HCT116 (cell line): ENCODE data around the gene TWIST2. TPM values are rescaled to one million over a fixed set of nuclear protein-coding genes. Genes with fewer than 3 reads are reported as not detected.

Source experiments
- ATAC-seq: fragments of 200-7000 bp; cut with Tn5 transposase; 2 replicates; pipeline ENCODE4 v1.9.1; 2020; ENCODE audit warnings: mild to moderate bottlenecking, moderate library complexity
- BruUV-seq: library from RNA; stranded (reverse); fragments of 400-500 nt; replicated peaks from 2 replicates; lab custom pipeline; 2021; lab: Mats Ljungman, UMichigan
- CTCF ChIA-PET: fragments of 300-600 bp; sonication (Branson Sonifier 250); formaldehyde crosslinking; loops from one replicate; lab custom pipeline; 2021; ENCODE audit warnings: antibody characterized with exemption; lab: Charles Lee
- POLR2A ChIA-PET: fragments of 300-600, 350-600 bp; sonication (Branson Sonifier 250); formaldehyde crosslinking; loops from one replicate; lab custom pipeline; 2021; ENCODE audit warnings: antibody characterized with exemption; lab: Charles Lee
- RAD21 ChIA-PET, 2 experiments: fragments of 300-600 bp; sonication (Branson Sonifier 250); formaldehyde crosslinking; loops; one replicate each; lab custom pipeline; 2023; ENCODE audit warnings: low total read pairs in 2 of 2; ENCODE audit not compliant: uncharacterized antibody in 2 of 2, unreplicated experiment in 2 of 2, low non-redundant PET in 1 of 2; lab: Charles Lee
- DNase-seq: peaks from one replicate; pipeline ENCODE4 v3.0.0-alpha.2; 2010; ENCODE audit warnings: low read depth, low spot score
- H2AFZ ChIP-seq: fragments of 200-600 bp; shearing (Covaris generic), sonication (generic); 2 replicates; pipeline ENCODE4 v1.6.1; 2017; ENCODE audit warnings: low read depth, mixed run types, mixed read lengths, antibody characterized with exemption, low read length; ENCODE audit not compliant: poor library complexity, severe bottlenecking
- H3K27ac ChIP-seq: 2 replicates; pipeline ENCODE4 v1.5.1; 2012; ENCODE audit warnings: low read depth, low read length
- H3K27me3 ChIP-seq: fragments of 200-600 bp; sonication (generic); 2 replicates; pipeline ENCODE4 v1.6.1; 2016; ENCODE audit warnings: mixed run types, low read length, mixed read lengths; ENCODE audit not compliant: insufficient read depth
- H3K36me3 ChIP-seq, 2 experiments: fragments of 200-500 bp in 1 of 2; fragments of 200-600 bp in 1 of 2; sonication (Bioruptor generic) in 1 of 2; sonication (generic) in 1 of 2; 2 replicates each; pipeline versions ENCODE4 v1.5.1 to v1.6.1; 2014 to 2016; ENCODE audit warnings: low read length in 2 of 2, inconsistent platforms in 1 of 2, mixed read lengths in 1 of 2, mixed run types in 1 of 2; ENCODE audit not compliant: insufficient read depth in 2 of 2, control insufficient read depth in 1 of 2
- H3K4me1 ChIP-seq, 2 experiments: fragments of 200-600 bp in 1 of 2; sonication (generic) in 1 of 2; 2 replicates each; pipeline versions ENCODE4 v1.5.1 to v1.6.1; 2012 to 2017; ENCODE audit warnings: low read length in 2 of 2, inconsistent platforms in 1 of 2, mild to moderate bottlenecking in 1 of 2, mixed read lengths in 1 of 2, mixed run types in 1 of 2, moderate library complexity in 1 of 2; ENCODE audit not compliant: insufficient read depth in 2 of 2, control insufficient read depth in 1 of 2
- H3K4me2 ChIP-seq: fragments of 200-600 bp; sonication (generic); 2 replicates; pipeline ENCODE4 v1.6.1; 2017; ENCODE audit warnings: mixed run types, low read length, mixed read lengths
- H3K4me3 ChIP-seq, 2 experiments: fragments of 200-600 bp in 1 of 2; sonication (generic) in 1 of 2; replicated peaks in 1 of 2; 2 replicates each; pipeline ENCODE4 v1.5.1; 2011 to 2016; ENCODE audit warnings: low read length in 2 of 2, control low read depth in 1 of 2, low read depth in 1 of 2, mild to moderate bottlenecking in 1 of 2, mixed read lengths in 1 of 2, mixed run types in 1 of 2
- H3K79me2 ChIP-seq: fragments of 200-600 bp; sonication (generic); 2 replicates; pipeline ENCODE4 v1.6.1; 2017; ENCODE audit warnings: mild to moderate bottlenecking, mixed run types, low read length, moderate library complexity, mixed read lengths; ENCODE audit not compliant: insufficient read depth
- H3K9ac ChIP-seq: fragments of 200-600 bp; sonication (generic); 2 replicates; pipeline ENCODE4 v1.6.1; 2016; ENCODE audit warnings: low read length, mixed read lengths
- H3K9me2 ChIP-seq: fragments of 200-600 bp; sonication (generic), shearing (Covaris generic); 2 replicates; pipeline ENCODE4 v1.6.1; 2017; ENCODE audit warnings: mixed run types, mild to moderate bottlenecking, moderate library complexity; ENCODE audit not compliant: insufficient read depth
- H3K9me3 ChIP-seq, 2 experiments: fragments of 200-500 bp in 1 of 2; fragments of 200-600 bp in 1 of 2; sonication (Bioruptor generic) in 1 of 2; sonication (generic) in 1 of 2; 2 replicates each; pipeline ENCODE4 v1.6.1; 2014 to 2017; ENCODE audit warnings: low read length in 2 of 2, mixed read lengths in 2 of 2, inconsistent platforms in 1 of 2, low read depth in 1 of 2, mild to moderate bottlenecking in 1 of 2, mixed run types in 1 of 2, moderate library complexity in 1 of 2; ENCODE audit not compliant: control insufficient read depth in 1 of 2, insufficient read depth in 1 of 2
- H4K20me1 ChIP-seq: fragments of 200-600 bp; sonication (generic), shearing (Covaris generic); 2 replicates; pipeline ENCODE4 v1.6.1; 2017; ENCODE audit warnings: mixed run types, mild to moderate bottlenecking, moderate library complexity; ENCODE audit not compliant: insufficient read depth
- CBX3 ChIP-seq: IDR thresholded peaks from 2 replicates; pipeline ENCODE4 v1.6.1; 2012; ENCODE audit warnings: low read depth
- CEBPB ChIP-seq: IDR thresholded peaks from 2 replicates; pipeline ENCODE4 v1.6.1; 2012; ENCODE audit warnings: low read depth
- EGR1 ChIP-seq: IDR thresholded peaks from 2 replicates; pipeline ENCODE4 v1.6.1; 2012; ENCODE audit warnings: low read depth
- ELF1 ChIP-seq: IDR thresholded peaks from 2 replicates; pipeline ENCODE4 v1.6.1; 2012; ENCODE audit warnings: low read depth, borderline replicate concordance
- FOSL1 ChIP-seq: IDR thresholded peaks from 2 replicates; pipeline ENCODE4 v1.6.1; 2012; ENCODE audit warnings: low read depth
- RAD21 ChIP-seq: IDR thresholded peaks from 2 replicates; pipeline ENCODE4 v1.6.1; 2012; ENCODE audit warnings: low read depth, mild to moderate bottlenecking
- SP1 ChIP-seq: IDR thresholded peaks from 2 replicates; pipeline ENCODE4 v1.6.1; 2012; ENCODE audit warnings: low read depth
- TCF7L2 ChIP-seq: IDR thresholded peaks from 2 replicates; pipeline ENCODE4 v1.7.0; 2011; ENCODE audit warnings: borderline replicate concordance, inconsistent platforms; ENCODE audit not compliant: insufficient read depth, insufficient read length; ENCODE audit errors: extremely low read depth
- ZFX ChIP-seq: fragments of 450-650 bp; IDR thresholded peaks from 2 replicates; pipeline ENCODE4 v1.6.1; 2017
- ZNF274 ChIP-seq: fragments of 200-500 bp; sonication (Bioruptor generic); IDR thresholded peaks from 2 replicates; pipeline ENCODE4 v1.6.1; 2014; ENCODE audit warnings: mild to moderate bottlenecking, low read depth, low read length, inconsistent platforms
- intact Hi-C: fragments of 100-400 bp; cut with micrococcal nuclease; formaldehyde crosslinking; loops from 2 replicates; pipeline ENCODE4 v1.10.0; 2022
- total RNA-seq: library from RNA; stranded (reverse); gene quantifications from one replicate; pipeline ENCODE4 v1.2.1, GENCODE V29; 2021; ENCODE audit not compliant: unreplicated experiment
- TF ChIP-seq, protein P1 (sequence below), 3 experiments: fragments of 200-600 bp in 1 of 3; sonication (generic) in 1 of 3; IDR thresholded peaks in 2 of 3; conservative IDR thresholded peaks in 1 of 3; 2 replicates each; pipeline ENCODE4 v1.5.1; 2012 to 2017; ENCODE audit warnings: low read depth in 2 of 3, low read length in 2 of 3, antibody characterized with exemption in 1 of 3, borderline replicate concordance in 1 of 3, control low read depth in 1 of 3, mild to moderate bottlenecking in 1 of 3, mixed read lengths in 1 of 3, mixed run types in 1 of 3, moderate library complexity in 1 of 3; ENCODE audit not compliant: insufficient read depth in 1 of 3
- TF ChIP-seq, protein P2 (sequence below): IDR thresholded peaks from 2 replicates; pipeline ENCODE4 v1.6.1; 2012; ENCODE audit warnings: low read depth
- TF ChIP-seq, protein P3 (sequence below): IDR thresholded peaks from 2 replicates; pipeline ENCODE4 v1.6.1; 2011; ENCODE audit warnings: mild to moderate bottlenecking, low read length, moderate library complexity; ENCODE audit not compliant: insufficient replicate concordance; ENCODE audit errors: extremely low read depth

TWIST2 gene
- total RNA-seq, 1 experiment from 2014 or later: not detected

DNA sequence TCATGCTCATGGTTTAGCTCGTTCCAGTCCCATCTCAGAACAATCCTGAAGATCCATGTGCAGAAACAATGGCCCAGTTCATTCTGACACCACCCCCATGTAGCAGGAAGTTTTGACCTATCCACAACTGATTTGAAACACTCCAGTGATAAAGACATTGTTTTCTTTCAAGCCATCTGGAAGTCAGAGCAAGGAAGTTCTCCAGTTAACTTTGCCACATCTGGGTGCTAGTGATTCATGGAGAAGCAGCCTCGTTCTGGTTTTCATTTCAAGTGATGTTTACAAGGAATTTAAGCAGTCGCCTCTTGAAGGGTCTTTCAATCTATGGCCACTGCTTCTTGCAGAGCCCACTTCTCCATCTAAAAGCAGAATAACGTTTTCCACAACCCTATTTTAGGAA lies 36.6 kb upstream of the TWIST2 start:
- Histone ChIP-seq H3K27ac (no peak overlapping the region), H3K4me1 (no peaks in the 10 kb centered on the region), H3K9me2 (no peaks in the 10 kb centered on the region), H3K9ac (no peak overlapping the region), H3K4me3 (no peak overlapping the region), H3K27me3 (peaks cover 7% of the 10 kb centered on the region; the same call in 1 of the 2 replicates), H3K79me2 (no peaks in the 10 kb centered on the region), H3K36me3 (no peaks in the 10 kb centered on the region), H2AFZ (no peak overlapping the region), H3K4me2 (no peak overlapping the region), H4K20me1 (no peaks in the 10 kb centered on the region), H3K9me3 (peaks cover 5 to 14% of the 10 kb centered on the region in 2 experiments; a peak in 3 of 4 replicates)
- POLR2A ChIA-PET: no interaction called here
- RAD21 ChIA-PET: no interaction called here
- TF ChIP-seq RAD21: no peak
- TF ChIP-seq ZNF274: no peak
- ATAC-seq (no peak), DNase-seq (no peak)
- intact Hi-C loops: no loop called here
- CTCF ChIA-PET: no interaction called here
- BruUV-seq: no TSS peak

DNA sequence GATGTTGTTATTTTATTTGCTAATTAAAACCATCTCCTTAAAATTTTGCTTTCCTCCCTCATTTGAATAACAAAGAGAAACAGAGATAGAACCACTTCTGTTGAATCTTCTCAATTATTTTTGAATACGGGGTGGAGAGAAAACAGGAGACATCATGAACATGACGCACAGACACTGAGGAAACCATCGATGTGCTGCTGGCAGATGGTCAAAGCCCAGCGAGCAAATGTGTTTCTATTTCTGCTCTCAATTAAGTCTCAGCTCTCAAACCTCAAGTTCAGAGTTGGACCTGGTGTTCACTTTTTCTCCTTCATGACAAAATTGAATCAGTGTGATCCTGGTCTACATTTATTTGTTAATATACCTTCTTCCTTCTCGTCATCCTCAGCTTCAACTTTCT lies 36.1 kb upstream of the TWIST2 start:
- Histone ChIP-seq H3K27ac (no peak overlapping the region), H3K9ac (no peak overlapping the region), H3K4me1 (no peaks in the 10 kb centered on the region), H3K4me3 (no peak overlapping the region), H3K27me3 (peaks cover 7% of the 10 kb centered on the region; the same call in 1 of the 2 replicates), H3K36me3 (no peaks in the 10 kb centered on the region), H2AFZ (no peak overlapping the region), H3K79me2 (no peaks in the 10 kb centered on the region), H3K4me2 (no peak overlapping the region), H4K20me1 (no peaks in the 10 kb centered on the region), H3K9me2 (no peaks in the 10 kb centered on the region), H3K9me3 (peaks cover 5 to 14% of the 10 kb centered on the region in 2 experiments; a peak in 3 of 4 replicates)
- ChIA-PET POLR2A (no interaction called here), CTCF (no interaction called here), RAD21 (no interaction called here)
- no TSS peak for BruUV-seq
- no peak for DNase-seq
- no peak for TF ChIP-seq TCF7L2
- no peak for TF ChIP-seq ZNF274
- TF ChIP-seq ELF1: no peak
- TF ChIP-seq, protein P1, sequence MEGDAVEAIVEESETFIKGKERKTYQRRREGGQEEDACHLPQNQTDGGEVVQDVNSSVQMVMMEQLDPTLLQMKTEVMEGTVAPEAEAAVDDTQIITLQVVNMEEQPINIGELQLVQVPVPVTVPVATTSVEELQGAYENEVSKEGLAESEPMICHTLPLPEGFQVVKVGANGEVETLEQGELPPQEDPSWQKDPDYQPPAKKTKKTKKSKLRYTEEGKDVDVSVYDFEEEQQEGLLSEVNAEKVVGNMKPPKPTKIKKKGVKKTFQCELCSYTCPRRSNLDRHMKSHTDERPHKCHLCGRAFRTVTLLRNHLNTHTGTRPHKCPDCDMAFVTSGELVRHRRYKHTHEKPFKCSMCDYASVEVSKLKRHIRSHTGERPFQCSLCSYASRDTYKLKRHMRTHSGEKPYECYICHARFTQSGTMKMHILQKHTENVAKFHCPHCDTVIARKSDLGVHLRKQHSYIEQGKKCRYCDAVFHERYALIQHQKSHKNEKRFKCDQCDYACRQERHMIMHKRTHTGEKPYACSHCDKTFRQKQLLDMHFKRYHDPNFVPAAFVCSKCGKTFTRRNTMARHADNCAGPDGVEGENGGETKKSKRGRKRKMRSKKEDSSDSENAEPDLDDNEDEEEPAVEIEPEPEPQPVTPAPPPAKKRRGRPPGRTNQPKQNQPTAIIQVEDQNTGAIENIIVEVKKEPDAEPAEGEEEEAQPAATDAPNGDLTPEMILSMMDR (IDR thresholded peaks at IDR 0.05 in 2 of 3, conservative IDR thresholded peaks at IDR 0.05 in 1 of 3; ENCODE audit: borderline replicate concordance in 1 of 3, insufficient read depth in 1 of 3, low read depth in 2 of 3, low read length in 2 of 3): no peak
- no peak for TF ChIP-seq ZFX
- TF ChIP-seq SP1: no peak
- no peak for TF ChIP-seq CEBPB
- TF ChIP-seq, protein P2, sequence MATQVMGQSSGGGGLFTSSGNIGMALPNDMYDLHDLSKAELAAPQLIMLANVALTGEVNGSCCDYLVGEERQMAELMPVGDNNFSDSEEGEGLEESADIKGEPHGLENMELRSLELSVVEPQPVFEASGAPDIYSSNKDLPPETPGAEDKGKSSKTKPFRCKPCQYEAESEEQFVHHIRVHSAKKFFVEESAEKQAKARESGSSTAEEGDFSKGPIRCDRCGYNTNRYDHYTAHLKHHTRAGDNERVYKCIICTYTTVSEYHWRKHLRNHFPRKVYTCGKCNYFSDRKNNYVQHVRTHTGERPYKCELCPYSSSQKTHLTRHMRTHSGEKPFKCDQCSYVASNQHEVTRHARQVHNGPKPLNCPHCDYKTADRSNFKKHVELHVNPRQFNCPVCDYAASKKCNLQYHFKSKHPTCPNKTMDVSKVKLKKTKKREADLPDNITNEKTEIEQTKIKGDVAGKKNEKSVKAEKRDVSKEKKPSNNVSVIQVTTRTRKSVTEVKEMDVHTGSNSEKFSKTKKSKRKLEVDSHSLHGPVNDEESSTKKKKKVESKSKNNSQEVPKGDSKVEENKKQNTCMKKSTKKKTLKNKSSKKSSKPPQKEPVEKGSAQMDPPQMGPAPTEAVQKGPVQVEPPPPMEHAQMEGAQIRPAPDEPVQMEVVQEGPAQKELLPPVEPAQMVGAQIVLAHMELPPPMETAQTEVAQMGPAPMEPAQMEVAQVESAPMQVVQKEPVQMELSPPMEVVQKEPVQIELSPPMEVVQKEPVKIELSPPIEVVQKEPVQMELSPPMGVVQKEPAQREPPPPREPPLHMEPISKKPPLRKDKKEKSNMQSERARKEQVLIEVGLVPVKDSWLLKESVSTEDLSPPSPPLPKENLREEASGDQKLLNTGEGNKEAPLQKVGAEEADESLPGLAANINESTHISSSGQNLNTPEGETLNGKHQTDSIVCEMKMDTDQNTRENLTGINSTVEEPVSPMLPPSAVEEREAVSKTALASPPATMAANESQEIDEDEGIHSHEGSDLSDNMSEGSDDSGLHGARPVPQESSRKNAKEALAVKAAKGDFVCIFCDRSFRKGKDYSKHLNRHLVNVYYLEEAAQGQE: no peak
- no peak for TF ChIP-seq EGR1
- TF ChIP-seq CBX3: no peak
- TF ChIP-seq, protein P3, sequence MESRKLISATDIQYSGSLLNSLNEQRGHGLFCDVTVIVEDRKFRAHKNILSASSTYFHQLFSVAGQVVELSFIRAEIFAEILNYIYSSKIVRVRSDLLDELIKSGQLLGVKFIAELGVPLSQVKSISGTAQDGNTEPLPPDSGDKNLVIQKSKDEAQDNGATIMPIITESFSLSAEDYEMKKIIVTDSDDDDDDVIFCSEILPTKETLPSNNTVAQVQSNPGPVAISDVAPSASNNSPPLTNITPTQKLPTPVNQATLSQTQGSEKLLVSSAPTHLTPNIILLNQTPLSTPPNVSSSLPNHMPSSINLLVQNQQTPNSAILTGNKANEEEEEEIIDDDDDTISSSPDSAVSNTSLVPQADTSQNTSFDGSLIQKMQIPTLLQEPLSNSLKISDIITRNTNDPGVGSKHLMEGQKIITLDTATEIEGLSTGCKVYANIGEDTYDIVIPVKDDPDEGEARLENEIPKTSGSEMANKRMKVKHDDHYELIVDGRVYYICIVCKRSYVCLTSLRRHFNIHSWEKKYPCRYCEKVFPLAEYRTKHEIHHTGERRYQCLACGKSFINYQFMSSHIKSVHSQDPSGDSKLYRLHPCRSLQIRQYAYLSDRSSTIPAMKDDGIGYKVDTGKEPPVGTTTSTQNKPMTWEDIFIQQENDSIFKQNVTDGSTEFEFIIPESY: no peak
- TF ChIP-seq FOSL1: no peak
- ATAC-seq: no peak
- intact Hi-C loops: no loop called here
